Hepatocyte (in vitro differentiated cells): ENCODE data around the gene REXO1.

Experiments used
- CTCF ChIP-seq: fragments of 200-600 bp; sonication (generic); IDR thresholded peaks from 2 replicates; pipeline ENCODE4 v1.5.1; 2016; ENCODE audit warnings: antibody characterized with exemption, mild to moderate bottlenecking; ENCODE audit not compliant: poor library complexity
- EZH2phosphoT487 ChIP-seq: fragments of 200-600 bp; sonication (generic); IDR thresholded peaks from one replicate; pipeline ENCODE4 v1.6.1; 2018; ENCODE audit warnings: antibody characterized with exemption, mild to moderate bottlenecking, low read depth, moderate library complexity; ENCODE audit not compliant: unreplicated experiment, severe bottlenecking

GRCh38 chr19:1849132-1849474 is 820 bp upstream of the REXO1 start:
- TF ChIP-seq CTCF (no peak), EZH2phosphoT487 (no peak)
